ENCODE data around the gene TEDC1.

Gene TEDC1

GRCh38 chr14:105458010-105458409 is 33.0 kb upstream of the TEDC1 start:
- DNase-seq = no peak

DNA sequence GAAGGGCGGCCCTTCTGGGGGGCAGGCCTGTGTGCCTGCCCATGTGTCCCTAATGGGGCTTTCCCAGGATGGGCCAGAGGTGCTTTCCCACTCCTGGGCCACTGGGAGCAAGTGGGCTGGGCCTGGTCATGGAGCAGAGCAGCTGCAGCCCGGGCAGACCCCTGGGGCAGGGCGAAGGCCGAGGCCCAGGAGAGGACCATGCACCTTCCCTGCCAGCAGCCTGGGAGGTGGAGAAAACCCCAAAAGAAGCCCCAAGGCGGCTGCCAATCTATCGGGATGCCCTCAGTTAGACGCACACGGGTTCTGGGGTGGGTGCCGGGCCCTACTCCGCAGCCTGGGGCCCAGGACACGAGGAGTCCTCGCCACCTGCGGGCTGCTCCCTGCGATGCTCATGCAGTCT is 32.5 kb upstream of the TEDC1 start:
- no peak for DNase-seq

DNA sequence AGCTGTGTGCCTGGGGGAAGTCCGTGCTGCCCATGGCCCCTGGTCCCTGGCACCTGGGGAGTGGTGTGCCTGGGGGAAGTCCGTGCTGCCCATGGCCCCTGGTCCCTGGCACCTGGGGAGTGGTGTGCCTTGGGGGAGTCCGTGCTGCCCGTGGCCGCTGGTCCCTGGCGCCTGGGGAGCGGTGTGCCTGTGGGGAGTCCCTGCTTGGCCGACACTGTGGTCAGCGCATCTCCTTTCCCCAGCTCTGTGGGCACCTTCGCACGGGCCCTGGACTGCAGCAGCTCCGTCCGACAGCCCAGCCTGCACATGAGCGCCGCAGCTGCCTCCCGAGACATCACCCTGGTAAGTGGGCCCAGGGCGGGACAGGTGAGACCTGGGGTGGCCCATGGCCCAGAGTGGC is 30.9 kb upstream of the TEDC1 start:
- no peak for DNase-seq

DNA sequence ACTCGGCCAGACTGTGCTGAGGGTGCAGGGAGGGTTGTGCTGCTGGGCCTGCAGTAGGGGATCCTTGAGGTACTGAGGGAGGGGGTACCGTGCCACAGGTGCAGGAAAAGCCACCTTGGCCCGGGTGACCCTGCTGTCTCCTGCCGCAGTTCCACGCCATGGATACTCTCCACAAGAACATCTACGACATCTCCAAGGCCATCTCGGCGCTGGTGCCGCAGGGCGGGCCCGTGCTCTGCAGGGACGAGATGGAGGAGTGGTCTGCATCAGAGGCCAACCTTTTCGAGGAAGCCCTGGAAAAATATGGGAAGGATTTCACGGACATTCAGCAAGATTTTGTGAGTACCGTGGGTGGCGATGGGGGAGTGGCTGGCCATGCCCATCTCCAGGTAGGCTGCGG is 30.4 kb upstream of the TEDC1 start:
- DNase-seq = no peak

GRCh38 chr14:105461903-105462302 is 29.1 kb upstream of the TEDC1 start:
- no peak for DNase-seq

- no peak for DNase-seq
Measured at GRCh38 chr14:105464501-105464900, 26.5 kb upstream of the TEDC1 start.

GRCh38 chr14:105465209-105466031 is 25.6 kb upstream of the TEDC1 start:
- no peak for DNase-seq

DNA sequence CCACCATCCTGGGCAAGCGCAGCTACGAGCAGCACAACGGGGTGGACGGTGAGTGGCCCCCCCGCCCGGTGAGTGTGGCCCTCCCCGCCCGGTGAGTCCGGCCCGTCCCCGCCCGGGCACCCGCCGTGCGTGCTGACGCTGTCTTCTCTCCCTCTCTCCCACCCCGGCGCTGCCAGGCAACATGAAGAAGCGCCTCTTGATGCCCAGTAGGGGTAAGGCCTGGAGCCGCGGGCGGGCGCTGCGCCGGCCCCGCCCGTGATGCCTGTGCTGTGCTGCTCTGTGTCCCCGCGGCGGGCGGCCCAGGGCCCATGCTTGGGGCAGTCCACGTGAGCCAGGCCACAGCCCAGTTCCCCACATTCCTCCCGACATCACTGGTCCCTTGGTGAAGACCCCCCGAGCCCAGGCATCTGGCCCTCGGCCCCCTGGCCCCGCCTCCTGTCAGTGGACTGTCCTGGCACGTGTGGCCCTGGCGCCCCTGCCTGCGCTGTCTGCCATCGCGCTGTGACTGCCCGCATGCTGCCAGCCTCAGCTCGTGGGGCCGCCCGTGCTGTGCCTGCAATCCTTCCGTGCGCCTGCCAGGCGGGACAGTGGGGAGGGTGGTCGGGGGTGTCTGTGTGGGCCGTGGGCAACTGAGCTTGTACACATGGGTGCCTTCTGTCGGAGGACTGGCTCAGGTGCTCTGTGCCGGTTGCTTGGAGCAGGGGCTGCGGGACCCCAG is 24.4 kb upstream of the TEDC1 start:
- DNase-seq = no peak

DNA sequence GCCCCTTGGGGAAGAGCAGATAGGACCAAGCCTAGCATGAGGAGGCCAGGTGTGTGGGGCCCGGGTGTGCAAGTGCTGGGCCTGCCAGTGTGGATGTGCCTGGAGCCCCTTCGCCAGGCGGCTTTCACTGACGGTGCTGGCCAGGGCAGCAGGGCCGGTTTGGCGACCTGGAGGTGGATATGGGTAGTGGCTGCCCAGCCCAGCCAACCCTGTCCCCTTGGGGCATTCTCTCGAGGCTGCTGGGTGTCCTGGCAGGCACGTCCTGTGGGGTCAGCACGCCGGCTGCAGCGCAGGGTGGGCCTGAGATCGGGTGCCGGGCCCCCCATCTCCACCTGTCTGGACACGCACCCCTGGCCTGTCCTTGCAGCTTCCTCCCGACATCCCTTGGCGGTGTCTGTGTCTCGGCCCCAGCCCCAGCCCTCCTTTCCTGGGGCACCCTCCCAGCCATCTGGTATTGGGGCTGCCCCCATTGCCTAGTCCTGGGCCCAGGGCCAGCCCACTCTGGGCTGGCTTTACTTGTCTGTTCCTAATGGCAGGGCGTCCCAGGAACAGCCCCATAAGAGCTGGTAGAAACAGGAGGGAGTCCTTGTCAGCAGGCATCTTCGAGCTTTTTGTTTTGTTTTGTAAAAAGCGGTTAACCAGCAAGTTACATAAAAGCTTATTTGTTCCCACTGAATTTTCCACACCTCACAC is 23.7 kb upstream of the TEDC1 start:
- DNase-seq = no peak

GRCh38 chr14:105467942-105468471 is 23.0 kb upstream of the TEDC1 start:
- no peak for DNase-seq

DNA sequence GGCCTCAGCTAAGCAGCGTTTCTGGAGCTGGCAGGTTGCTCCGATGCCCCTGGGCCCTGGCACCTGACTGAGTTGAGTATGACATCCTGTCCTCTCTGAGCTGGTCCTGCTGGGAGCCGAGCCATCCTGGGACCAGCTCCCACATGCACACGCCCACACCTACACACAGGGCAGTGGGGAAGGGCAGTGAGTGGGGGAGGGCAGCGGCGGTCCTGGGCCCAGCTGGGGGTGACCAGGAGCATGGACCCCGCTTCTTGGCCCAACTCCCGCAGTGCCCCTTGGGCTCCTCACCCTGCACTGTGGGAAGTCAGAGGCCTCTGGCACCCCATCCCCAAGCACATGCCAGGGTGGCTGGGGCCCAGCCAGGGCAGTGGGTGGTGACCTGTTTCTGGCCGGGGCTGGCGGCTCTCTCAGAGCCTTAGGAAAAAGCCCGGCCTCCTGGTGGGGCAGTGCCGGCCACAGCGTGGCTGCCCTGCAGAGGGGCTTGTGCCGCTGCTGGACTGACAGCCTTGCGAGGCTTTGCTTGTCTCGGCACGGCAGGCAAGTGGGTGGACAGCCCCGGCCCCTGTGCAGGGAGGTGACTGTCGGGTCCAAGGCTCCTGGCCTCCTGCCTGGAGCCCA is 22.3 kb upstream of the TEDC1 start:
- DNase-seq = no peak

DNA sequence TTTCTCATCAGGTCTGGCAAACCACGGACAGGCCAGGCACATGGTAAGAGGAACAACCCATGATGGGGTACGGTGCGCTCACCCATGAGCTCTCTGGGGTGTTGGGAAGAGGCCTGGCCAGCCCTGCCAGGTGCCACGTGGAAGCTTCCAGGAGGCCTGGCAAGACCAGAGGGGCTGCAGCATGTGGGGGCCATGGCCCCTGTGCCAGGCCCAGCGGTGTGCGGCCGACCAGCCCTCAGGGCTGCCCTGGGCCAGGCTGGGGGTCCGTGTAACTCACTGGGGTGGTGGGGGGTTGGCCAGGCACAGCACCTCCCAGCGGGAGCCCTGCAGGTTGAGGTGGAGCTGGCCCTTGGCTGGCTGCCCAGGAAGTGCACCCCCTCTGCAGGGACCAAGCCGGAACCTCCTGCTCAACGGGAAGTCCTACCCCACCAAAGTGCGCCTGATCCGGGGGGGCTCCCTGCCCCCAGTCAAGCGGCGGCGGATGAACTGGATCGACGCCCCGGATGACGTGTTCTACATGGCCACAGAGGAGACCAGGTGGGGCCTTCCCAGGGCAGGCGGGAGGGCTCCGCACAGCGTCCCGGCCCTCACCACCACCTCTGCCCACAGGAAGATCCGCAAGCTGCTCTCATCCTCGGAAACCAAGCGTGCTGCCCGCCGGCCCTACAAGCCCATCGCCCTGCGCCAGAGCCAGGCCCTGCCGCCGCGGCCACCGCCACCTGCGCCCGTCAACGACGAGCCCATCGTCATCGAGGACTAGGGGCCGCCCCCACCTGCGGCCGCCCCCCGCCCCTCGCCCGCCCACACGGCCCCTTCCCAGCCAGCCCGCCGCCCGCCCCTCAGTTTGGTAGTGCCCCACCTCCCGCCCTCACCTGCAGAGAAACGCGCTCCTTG is 21.3 kb upstream of the TEDC1 start:
- DNase-seq = no peak

GRCh38 chr14:105470350-105471296 is 20.4 kb upstream of the TEDC1 start:
- no peak for DNase-seq

DNA sequence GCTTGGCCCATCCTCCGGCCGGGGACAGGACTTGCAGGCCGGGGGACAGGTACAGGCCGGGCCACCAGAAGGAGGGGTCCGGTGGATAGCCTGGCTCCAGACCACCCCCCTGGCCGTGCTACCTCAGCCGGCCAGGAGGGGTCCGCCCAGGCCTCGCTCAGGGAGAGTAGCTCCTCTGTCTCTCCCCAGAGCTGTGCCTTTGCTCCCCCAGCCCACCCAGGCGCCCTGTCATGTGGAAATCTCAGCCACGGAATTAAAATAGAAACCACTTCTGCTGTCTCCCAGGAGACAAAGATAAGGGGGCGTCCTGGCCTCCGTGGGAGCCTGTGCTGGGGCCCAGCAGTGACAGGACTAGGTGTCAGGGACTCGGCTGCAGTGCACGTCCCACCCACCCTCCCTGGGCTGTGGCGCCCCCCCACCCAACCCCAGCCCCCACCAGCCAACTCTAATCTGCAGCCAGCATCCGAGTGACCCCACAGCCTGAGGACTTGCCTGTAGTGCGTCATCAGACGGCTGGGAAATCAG is 19.7 kb upstream of the TEDC1 start:
- no peak for DNase-seq

GRCh38 chr14:105471823-105472485 is 19.1 kb upstream of the TEDC1 start:
- DNase-seq = no peak

- DNase-seq = no peak
Measured at GRCh38 chr14:105472486-105472991, 18.5 kb upstream of the TEDC1 start.

GRCh38 chr14:105473033-105473676 is 17.9 kb upstream of the TEDC1 start:
- no peak for DNase-seq

DNA sequence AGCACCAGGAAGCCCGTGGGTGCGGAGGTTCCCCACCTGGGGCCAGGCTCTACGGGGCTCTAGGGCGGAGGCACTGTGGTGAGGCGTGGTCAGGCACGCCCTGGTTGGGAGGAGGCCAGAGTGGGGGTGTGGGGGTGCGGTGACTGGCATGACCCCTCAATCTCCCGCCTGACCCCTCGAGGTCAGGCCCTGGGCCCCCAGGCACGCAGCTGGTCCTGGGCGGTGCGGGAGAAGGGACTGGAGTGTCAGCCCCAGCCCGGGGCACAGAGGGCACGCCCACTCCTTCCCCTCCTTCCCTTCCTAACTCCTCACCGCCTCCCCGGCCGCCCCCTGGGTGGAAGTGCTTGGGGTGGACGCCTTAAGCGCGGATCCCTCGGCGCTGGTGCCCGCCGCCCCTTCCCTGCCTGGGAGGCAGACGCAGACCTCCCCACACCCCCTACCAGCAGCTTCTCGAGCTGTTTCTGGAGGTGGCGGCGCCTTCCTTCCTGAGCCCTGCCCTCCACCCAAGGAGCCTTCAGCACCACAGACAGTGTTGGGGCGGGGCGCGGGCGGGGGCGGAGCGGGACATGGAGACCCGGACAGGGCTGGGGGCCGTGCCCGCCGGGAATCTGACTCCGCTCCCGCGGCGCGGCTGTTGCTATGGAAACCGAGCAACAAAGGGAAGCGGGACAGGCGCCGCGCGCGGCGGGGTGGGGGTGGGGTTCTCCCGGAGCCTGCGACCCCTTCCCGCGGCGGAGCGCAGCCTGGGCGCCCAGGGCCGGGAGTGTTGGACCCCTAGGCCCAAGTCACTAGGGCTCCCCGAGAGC is 17.2 kb upstream of the TEDC1 start:
- peak; percentile 71 for DNase-seq

Data from effector CD8-positive, alpha-beta T cell (primary cell).